Calu3 (cell line): Measurements from ENCODE around the gene TMEM126A. TPM values are rescaled to one million over a fixed set of nuclear protein-coding genes. Genes with fewer than 3 reads are reported as not detected.
"Not testable (repeated sequence)": the region's sequence is repeated elsewhere in the genome, so short reads cannot be mapped to it uniquely, and the experiment has no call there.

Source experiments
- BruUV-seq: library from RNA; stranded (reverse); fragments of 400-500 nt; replicated peaks from 2 replicates; lab custom pipeline; 2021; lab: Mats Ljungman, UMichigan
- CTCF ChIA-PET: fragments of 300-600 bp; sonication (Branson Sonifier 250); formaldehyde crosslinking; loops from one replicate; lab custom pipeline; 2022; ENCODE audit warnings: antibody characterized with exemption; lab: Charles Lee
- DNase-seq: peaks from one replicate; pipeline ENCODE4 v3.0.0; 2022
- H3K27ac Mint-ChIP-seq: one replicate; pipeline ENCODE4 v1.8.0; 2022; ENCODE audit warnings: mixed read lengths; ENCODE audit not compliant: unreplicated experiment
- H3K27me3 Mint-ChIP-seq: one replicate; pipeline ENCODE4 v1.8.0; 2022; ENCODE audit warnings: mixed read lengths; ENCODE audit not compliant: unreplicated experiment
- H3K36me3 Mint-ChIP-seq: one replicate; pipeline ENCODE4 v1.8.0; 2022; ENCODE audit warnings: mild to moderate bottlenecking, moderate library complexity, mixed read lengths; ENCODE audit not compliant: insufficient read depth, unreplicated experiment
- H3K4me1 Mint-ChIP-seq: one replicate; pipeline ENCODE4 v1.8.0; 2022; ENCODE audit warnings: mild to moderate bottlenecking, low read depth, mixed read lengths; ENCODE audit not compliant: unreplicated experiment
- H3K4me3 Mint-ChIP-seq: one replicate; pipeline ENCODE4 v1.8.0; 2022; ENCODE audit warnings: mild to moderate bottlenecking, low read depth, moderate library complexity, mixed read lengths; ENCODE audit not compliant: unreplicated experiment
- H3K9me3 Mint-ChIP-seq: one replicate; pipeline ENCODE4 v1.8.0; 2022; ENCODE audit warnings: low read depth, mixed read lengths; ENCODE audit not compliant: unreplicated experiment
- CTCF ChIP-seq: fragments of 200-600 bp; IDR thresholded peaks from one replicate; pipeline ENCODE4 v1.8.0; 2022; ENCODE audit warnings: antibody characterized with exemption; ENCODE audit not compliant: unreplicated experiment
- intact Hi-C: fragments of 100-400 bp; cut with micrococcal nuclease; formaldehyde crosslinking; loops from one replicate; pipeline ENCODE4 v1.10.0; 2022; ENCODE audit not compliant: unreplicated experiment
- total RNA-seq: library from RNA; stranded (reverse); gene quantifications from 2 replicates; pipeline ENCODE4 v1.2.3, GENCODE V29; 2022

Gene TMEM126A
- total RNA-seq, 1 experiment from 2014 or later, result 22.9 TPM

- BruUV-seq, result no TSS peak
- Mint-ChIP-seq H3K4me1 (no peaks in the 10 kb centered on the region), H3K4me3 (no peak overlapping the region), H3K27ac (no peak overlapping the region), H3K27me3 (no peaks in the 10 kb centered on the region), H3K9me3 (no peaks in the 10 kb centered on the region), H3K36me3 (peaks cover 14% of the 10 kb centered on the region)
- TF ChIP-seq CTCF, result no peak
- CTCF ChIA-PET, result no interaction called here
- intact Hi-C loops, result no loop called here
- DNase-seq, result no peak
Measured at GRCh38 chr11:85643191-85643614, 4.6 kb upstream of the TMEM126A start.

- Mint-ChIP-seq H3K4me3 (peak overlapping the region; percentile 85), H3K27ac (peak overlapping the region; percentile 88), H3K9me3 (no peaks in the 10 kb centered on the region), H3K27me3 (no peaks in the 10 kb centered on the region), H3K36me3 (peaks cover 20% of the 10 kb centered on the region), H3K4me1 (no peaks in the 10 kb centered on the region)
- CTCF ChIA-PET, result interaction anchor here (0.7 kb wide), 2 partner anchors 10 to 694 kb away, joined by 3 to 4 read pairs; no protein-coding TSS in a partner anchor
- no peak for TF ChIP-seq CTCF
- BruUV-seq, result no TSS peak
- no peak for DNase-seq
- intact Hi-C loops, result loop anchor here (5.0 kb wide), 1 partner anchor 50 kb away; no protein-coding TSS in a partner anchor
Measured at GRCh38 chr11:85647078-85647477, 689 bp upstream of the TMEM126A start.

GRCh38 chr11:85651118-85651517 is 3.4 kb downstream of the TMEM126A start:
- Mint-ChIP-seq H3K4me3 (no peak overlapping the region), H3K9me3 (no peaks in the 10 kb centered on the region), H3K27me3 (no peaks in the 10 kb centered on the region), H3K27ac (no peak overlapping the region), H3K36me3 (peaks cover 20% of the 10 kb centered on the region), H3K4me1 (peaks cover 11% of the 10 kb centered on the region)
- DNase-seq, result no peak
- intact Hi-C loops, result no loop called here
- no peak for TF ChIP-seq CTCF
- no TSS peak for BruUV-seq
- CTCF ChIA-PET, result no interaction called here

- Mint-ChIP-seq H3K27me3 (no peaks in the 10 kb centered on the region), H3K4me1 (peaks cover 11% of the 10 kb centered on the region), H3K27ac (no peak overlapping the region), H3K4me3 (no peak overlapping the region), H3K9me3 (no peaks in the 10 kb centered on the region), H3K36me3 (peaks cover 13% of the 10 kb centered on the region)
- no peak for DNase-seq
- no TSS peak for BruUV-seq
- TF ChIP-seq CTCF, result no peak
- CTCF ChIA-PET, result no interaction called here
- intact Hi-C loops, result no loop called here
Measured at GRCh38 chr11:85652786-85653447, 5.2 kb downstream of the TMEM126A start.

- BruUV-seq, H3K27me3 Mint-ChIP-seq, H3K9me3 Mint-ChIP-seq, CTCF ChIA-PET, H3K36me3 Mint-ChIP-seq, H3K4me3 Mint-ChIP-seq, H3K27ac Mint-ChIP-seq, DNase-seq, intact Hi-C loops: not testable (repeated sequence)
- H3K4me1 Mint-ChIP-seq, result peaks cover 11% of the 10 kb centered on the region
Measured at GRCh38 chr11:85654343-85654742, 6.6 kb downstream of the TMEM126A start.
